ENCODE data around the gene SFPQ.

The SFPQ gene

DNA sequence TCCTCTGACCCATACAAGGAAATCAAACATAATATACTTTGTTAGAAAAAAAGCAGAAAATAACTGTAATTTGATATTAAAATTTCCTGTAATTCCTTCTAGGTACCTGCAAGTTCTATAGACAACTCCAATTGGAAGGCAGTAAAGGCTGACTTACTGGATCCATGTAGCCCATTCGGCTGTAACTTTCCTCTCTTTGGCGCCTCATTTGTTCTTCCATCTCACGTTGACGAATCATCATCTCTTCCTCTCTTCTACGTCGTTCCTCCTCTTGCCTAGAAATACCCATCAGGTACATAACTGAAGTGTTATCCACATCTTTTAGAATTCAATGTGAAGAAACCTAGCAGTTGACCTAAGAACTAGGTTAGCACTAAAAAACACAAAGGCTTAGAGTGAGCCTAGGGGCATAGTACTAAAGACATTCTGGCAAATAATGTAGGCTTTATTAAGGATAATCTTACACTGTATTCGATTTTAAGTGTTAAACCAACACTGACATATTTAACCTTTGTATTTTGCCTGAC is 5.1 kb downstream of the SFPQ start:
- Histone ChIP-seq H3K9ac (ENCODE audit: low read length) (no peak overlapping the region), H3K4me2 (ENCODE audit: low read length) (no peak overlapping the region), H3K4me3 (ENCODE audit: low read depth, low read length, poor library complexity, severe bottlenecking) (no peak overlapping the region), H3K27ac (ENCODE audit: low read depth, low read length, poor library complexity, severe bottlenecking) (no peak overlapping the region), H2AFZ (ENCODE audit: low read length) (no peak overlapping the region), H3K79me2 (ENCODE audit: insufficient read depth, low read length) (peaks cover 78% of the 10 kb centered on the region), H3K9me2 (ENCODE audit: low read depth, low read length) (no peaks in the 10 kb centered on the region), H3F3A (ENCODE audit: insufficient read depth, low read length) (peaks cover 5% of the 10 kb centered on the region; the same call in 1 of the 2 replicates), H4K20me1 (ENCODE audit: insufficient read depth, low read length) (peaks cover 21% of the 10 kb centered on the region), H3K4me1 (ENCODE audit: insufficient read depth, low read length, severe bottlenecking) (peaks cover 53% of the 10 kb centered on the region), H3K36me3 (ENCODE audit: insufficient read depth, low read length) (peaks cover 99% of the 10 kb centered on the region), H3K27me3 (ENCODE audit: insufficient read depth, low read length) (no peaks in the 10 kb centered on the region), H3K9me3 (ENCODE audit: low read length) (no peaks in the 10 kb centered on the region)
- TF ChIP-seq EZH2 (IDR thresholded peaks at IDR 0.05; ENCODE audit: borderline replicate concordance, low read length): no peak
- TF ChIP-seq, protein P1, sequence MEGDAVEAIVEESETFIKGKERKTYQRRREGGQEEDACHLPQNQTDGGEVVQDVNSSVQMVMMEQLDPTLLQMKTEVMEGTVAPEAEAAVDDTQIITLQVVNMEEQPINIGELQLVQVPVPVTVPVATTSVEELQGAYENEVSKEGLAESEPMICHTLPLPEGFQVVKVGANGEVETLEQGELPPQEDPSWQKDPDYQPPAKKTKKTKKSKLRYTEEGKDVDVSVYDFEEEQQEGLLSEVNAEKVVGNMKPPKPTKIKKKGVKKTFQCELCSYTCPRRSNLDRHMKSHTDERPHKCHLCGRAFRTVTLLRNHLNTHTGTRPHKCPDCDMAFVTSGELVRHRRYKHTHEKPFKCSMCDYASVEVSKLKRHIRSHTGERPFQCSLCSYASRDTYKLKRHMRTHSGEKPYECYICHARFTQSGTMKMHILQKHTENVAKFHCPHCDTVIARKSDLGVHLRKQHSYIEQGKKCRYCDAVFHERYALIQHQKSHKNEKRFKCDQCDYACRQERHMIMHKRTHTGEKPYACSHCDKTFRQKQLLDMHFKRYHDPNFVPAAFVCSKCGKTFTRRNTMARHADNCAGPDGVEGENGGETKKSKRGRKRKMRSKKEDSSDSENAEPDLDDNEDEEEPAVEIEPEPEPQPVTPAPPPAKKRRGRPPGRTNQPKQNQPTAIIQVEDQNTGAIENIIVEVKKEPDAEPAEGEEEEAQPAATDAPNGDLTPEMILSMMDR (IDR thresholded peaks at IDR 0.05; ENCODE audit: low read length): no peak

- H3K36me3 ChIP-seq (ENCODE audit: insufficient read depth, low read length): peaks cover 100% of the 10 kb centered on the region
- H3K4me2 ChIP-seq (ENCODE audit: low read length): no peak overlapping the region
- no peak overlapping the region for H3K4me3 ChIP-seq (ENCODE audit: low read depth, low read length, poor library complexity, severe bottlenecking)
- H3K27me3 ChIP-seq (ENCODE audit: insufficient read depth, low read length): no peaks in the 10 kb centered on the region
- TF ChIP-seq EZH2 (IDR thresholded peaks at IDR 0.05; ENCODE audit: borderline replicate concordance, low read length): no peak
- TF ChIP-seq, protein P1 (IDR thresholded peaks at IDR 0.05; ENCODE audit: low read length): no peak
- peaks cover 12% of the 10 kb centered on the region; the same call in 1 of the 2 replicates for H3F3A ChIP-seq (ENCODE audit: insufficient read depth, low read length)
- H3K27ac ChIP-seq (ENCODE audit: low read depth, low read length, poor library complexity, severe bottlenecking): no peak overlapping the region
- no peaks in the 10 kb centered on the region for H3K9me2 ChIP-seq (ENCODE audit: low read depth, low read length)
- no peak overlapping the region for H3K9ac ChIP-seq (ENCODE audit: low read length)
- peaks cover 63% of the 10 kb centered on the region for H3K79me2 ChIP-seq (ENCODE audit: insufficient read depth, low read length)
- no peak overlapping the region for H2AFZ ChIP-seq (ENCODE audit: low read length)
- peaks cover 56% of the 10 kb centered on the region for H3K4me1 ChIP-seq (ENCODE audit: insufficient read depth, low read length, severe bottlenecking)
- H4K20me1 ChIP-seq (ENCODE audit: insufficient read depth, low read length): peaks cover 18% of the 10 kb centered on the region
- no peaks in the 10 kb centered on the region for H3K9me3 ChIP-seq (ENCODE audit: low read length)
Measured at GRCh38 chr1:35186239-35186638, 6.7 kb downstream of the SFPQ start.

- no peak overlapping the region for H2AFZ ChIP-seq (ENCODE audit: low read length)
- peaks cover 100% of the 10 kb centered on the region for H3K36me3 ChIP-seq (ENCODE audit: insufficient read depth, low read length)
- H3K27me3 ChIP-seq (ENCODE audit: insufficient read depth, low read length): no peaks in the 10 kb centered on the region
- no peaks in the 10 kb centered on the region for H3K9me2 ChIP-seq (ENCODE audit: low read depth, low read length)
- peaks cover 15% of the 10 kb centered on the region; the same call in 1 of the 2 replicates for H3F3A ChIP-seq (ENCODE audit: insufficient read depth, low read length)
- H3K9me3 ChIP-seq (ENCODE audit: low read length): no peaks in the 10 kb centered on the region
- no peak overlapping the region for H3K9ac ChIP-seq (ENCODE audit: low read length)
- TF ChIP-seq, protein P1 (IDR thresholded peaks at IDR 0.05; ENCODE audit: low read length): no peak
- no peak for TF ChIP-seq EZH2 (IDR thresholded peaks at IDR 0.05; ENCODE audit: borderline replicate concordance, low read length)
- peaks cover 50% of the 10 kb centered on the region for H3K4me1 ChIP-seq (ENCODE audit: insufficient read depth, low read length, severe bottlenecking)
- no peak overlapping the region for H3K4me3 ChIP-seq (ENCODE audit: low read depth, low read length, poor library complexity, severe bottlenecking)
- H4K20me1 ChIP-seq (ENCODE audit: insufficient read depth, low read length): peaks cover 15% of the 10 kb centered on the region
- peaks cover 52% of the 10 kb centered on the region for H3K79me2 ChIP-seq (ENCODE audit: insufficient read depth, low read length)
- H3K27ac ChIP-seq (ENCODE audit: low read depth, low read length, poor library complexity, severe bottlenecking): no peak overlapping the region
- no peak overlapping the region for H3K4me2 ChIP-seq (ENCODE audit: low read length)
Measured at GRCh38 chr1:35185200-35185599, 7.7 kb downstream of the SFPQ start.
